GM21390 (cell line): Measurements from ENCODE around the gene IGF1R.

Experiments used
- ATAC-seq: cut with Tn5 transposase; IDR thresholded peaks from one replicate; pipeline ENCODE4 v1.9.1; 2021; ENCODE audit not compliant: unreplicated experiment

IGF1R gene

DNA sequence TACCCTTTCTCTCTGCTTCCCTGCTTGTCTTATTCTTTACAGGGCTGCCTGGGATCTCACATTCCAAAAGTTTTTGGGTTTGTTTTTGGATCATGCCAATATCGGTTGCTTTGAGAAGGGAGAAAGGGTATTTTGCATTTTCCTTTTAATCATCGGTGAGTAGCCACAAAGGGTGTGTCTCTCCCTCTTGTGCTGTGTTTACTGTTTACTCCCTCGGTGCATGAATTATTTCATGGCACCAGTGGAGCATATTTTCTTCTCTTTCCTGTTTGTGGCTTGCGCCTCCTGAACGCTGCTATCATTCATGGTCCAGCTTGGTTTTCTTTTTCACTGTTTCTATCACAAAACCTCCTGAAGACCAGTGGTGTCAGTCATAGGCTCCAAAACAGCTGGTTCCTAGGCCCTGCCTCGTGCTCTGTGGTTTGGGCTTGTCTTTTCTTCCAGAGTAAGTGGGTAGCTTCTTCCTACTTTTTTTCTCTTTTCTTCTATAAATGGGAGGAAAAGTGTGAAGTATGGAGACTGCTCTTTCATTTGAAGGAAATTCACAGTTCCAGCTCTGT lies 54.9 kb downstream of the IGF1R start:
- no peak for ATAC-seq

- ATAC-seq: no peak
Measured at GRCh38 chr15:98705070-98705469, 56.7 kb downstream of the IGF1R start.

- no peak for ATAC-seq
Measured at GRCh38 chr15:98706387-98706786, 58.0 kb downstream of the IGF1R start.

GRCh38 chr15:98706986-98707385 lies 58.6 kb downstream of the IGF1R start:
- ATAC-seq: no peak

GRCh38 chr15:98708037-98708590 lies 59.8 kb downstream of the IGF1R start:
- no peak for ATAC-seq

DNA sequence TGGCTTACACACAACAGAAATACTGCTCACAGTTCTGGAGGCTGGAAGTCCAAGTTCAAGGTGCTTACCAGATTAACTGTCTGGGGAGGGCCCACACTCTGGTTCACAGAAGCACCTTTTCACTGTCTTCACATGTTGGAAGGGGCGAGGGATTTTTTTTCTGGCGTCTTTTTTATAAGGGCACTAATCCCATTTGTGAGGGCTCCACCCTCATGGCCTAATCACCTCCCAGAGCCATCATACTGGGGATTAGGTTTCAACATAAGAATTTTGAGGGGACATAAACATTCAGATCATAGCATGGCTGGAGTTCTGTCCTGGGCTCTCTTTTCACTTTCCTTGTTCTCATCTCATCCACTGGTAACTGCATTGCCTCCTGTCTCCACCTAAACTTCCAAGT lies 63.5 kb downstream of the IGF1R start:
- no peak for ATAC-seq

DNA sequence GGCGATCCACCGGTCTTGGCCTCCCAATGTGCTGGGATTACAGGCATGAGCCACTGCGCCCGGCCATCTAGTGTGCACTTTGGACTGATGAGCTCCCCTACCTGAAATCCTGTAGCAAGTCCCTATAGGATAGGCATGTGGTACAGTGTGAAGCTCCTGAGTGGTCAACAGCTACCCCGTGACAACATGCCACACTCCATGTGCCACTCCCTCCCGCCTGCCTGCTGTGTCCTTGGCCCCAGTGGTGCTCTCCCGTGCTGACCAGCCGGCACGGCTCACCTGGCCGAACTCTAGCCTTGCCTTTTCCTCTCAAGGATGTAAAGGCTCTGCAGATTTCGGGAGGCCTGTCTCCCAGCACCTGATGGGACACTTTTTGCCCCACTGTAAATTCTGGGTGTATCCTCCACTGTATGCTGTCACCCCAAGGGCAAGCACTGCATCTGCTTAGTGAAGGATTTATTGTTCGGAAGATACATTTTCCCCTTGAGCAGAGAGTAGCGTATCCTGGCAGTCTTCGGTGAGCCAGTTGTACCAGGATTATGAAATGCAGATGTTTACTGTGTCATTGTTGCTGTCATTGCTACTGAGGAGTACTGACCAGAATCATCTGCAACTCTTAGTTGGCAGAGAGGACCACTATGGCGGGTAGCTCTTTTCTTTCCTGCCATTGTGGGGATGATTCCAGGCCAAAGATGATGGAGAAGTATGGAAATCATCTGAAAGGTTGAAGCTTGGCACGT lies 64.7 kb downstream of the IGF1R start:
- ATAC-seq: no peak

GRCh38 chr15:98713585-98714001 lies 65.3 kb downstream of the IGF1R start:
- ATAC-seq: no peak

GRCh38 chr15:98714922-98715321 lies 66.6 kb downstream of the IGF1R start:
- no peak for ATAC-seq

DNA sequence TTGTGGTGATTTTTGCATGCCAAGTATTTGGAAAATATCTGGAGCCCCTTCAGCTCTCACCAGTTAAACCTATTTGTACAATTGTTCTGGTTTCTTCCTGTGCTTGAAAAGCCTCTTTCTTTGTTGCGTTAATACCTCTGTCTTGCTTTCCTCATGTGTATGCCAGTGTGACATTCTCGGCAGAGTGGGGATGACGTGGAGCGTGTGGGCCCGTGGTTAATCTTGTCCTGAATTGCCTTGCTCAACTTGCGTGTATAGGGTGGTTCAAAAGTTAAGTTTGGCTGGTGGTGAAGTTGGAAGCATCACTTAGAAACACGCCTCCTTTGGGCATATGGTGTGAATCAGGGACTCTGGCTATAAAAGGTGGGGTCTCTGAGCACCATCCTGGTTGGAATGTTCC lies 67.1 kb downstream of the IGF1R start:
- no peak for ATAC-seq

DNA sequence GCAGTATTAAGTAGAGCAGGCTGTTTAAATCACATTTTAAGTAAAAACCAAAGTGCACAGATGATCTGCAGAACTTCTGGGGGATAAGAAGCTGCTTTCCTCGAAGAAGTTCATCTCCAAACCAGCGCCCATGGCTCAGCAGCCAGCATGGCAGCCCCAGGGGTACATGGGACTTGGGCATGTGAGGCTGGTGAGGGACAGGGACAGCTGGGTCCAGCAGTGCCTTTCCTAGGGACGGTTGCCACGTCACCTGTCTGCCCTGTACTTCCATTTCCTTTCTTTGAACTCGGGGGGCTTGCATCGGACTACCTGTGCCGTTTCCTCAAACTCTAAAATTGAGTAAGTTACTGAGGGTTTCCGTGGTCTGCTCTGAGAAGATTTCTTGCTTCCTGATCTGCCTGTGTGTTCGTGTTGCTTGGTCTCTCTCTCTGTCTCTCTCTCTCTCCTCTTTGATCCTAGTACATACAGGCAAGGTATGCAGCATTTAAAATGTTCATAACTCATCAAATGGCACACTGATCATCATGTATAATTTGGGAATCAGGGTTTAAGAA lies 67.6 kb downstream of the IGF1R start:
- ATAC-seq: no peak

GRCh38 chr15:98717371-98717770 lies 69.0 kb downstream of the IGF1R start:
- no peak for ATAC-seq

DNA sequence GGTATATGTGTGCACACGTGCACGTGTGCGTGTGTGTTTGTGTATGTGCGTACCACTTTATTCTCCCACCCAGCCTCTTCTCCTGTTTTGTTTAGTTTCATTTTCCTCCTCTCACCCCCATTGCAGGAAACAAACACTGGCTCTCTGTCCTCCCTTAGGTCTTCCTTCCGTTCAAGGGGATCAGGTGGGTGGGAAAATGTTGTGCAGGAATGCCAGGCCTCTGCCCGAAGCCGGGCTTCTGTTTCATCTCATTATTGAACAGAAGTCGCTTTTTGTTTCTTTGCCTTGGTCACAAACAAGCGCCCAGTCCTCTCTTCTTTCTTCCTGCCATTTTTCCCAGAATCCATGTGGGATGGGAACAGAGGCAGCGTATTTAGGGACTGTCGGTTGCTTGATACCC lies 69.6 kb downstream of the IGF1R start:
- ATAC-seq: no peak

DNA sequence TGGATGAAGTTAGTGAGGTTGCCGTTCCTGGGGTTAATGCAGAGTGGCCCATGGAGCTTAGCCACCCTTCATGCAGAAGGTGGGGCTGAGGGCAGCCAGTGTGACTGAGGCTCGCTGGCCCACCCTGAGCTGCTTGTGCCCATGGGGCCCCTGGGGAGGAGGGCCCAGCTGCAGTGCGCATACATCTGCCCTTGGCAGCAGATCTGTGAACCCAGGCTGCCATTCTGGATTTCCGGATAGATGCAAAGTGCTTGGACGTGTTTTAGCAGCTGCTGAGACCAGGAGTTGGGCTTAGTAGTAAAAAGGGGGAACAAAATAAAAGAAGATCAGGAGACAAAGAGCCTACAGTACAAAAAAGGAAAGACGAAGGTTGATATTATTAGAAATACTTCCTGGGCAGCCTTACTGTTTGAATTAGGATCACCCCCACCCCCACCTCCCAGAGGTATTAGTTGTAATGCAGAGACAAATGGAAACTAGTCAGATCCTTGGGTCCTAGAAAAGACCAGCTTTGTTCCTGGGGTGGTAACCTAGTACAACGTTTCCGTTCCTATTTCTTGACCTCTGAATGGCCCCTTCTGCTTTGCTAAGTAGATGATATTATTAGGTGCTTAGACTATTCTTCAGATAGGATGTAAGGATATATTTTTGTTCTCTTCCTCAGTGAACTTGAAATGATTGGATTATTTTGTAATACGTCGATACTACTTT lies 70.2 kb downstream of the IGF1R start:
- no peak for ATAC-seq

DNA sequence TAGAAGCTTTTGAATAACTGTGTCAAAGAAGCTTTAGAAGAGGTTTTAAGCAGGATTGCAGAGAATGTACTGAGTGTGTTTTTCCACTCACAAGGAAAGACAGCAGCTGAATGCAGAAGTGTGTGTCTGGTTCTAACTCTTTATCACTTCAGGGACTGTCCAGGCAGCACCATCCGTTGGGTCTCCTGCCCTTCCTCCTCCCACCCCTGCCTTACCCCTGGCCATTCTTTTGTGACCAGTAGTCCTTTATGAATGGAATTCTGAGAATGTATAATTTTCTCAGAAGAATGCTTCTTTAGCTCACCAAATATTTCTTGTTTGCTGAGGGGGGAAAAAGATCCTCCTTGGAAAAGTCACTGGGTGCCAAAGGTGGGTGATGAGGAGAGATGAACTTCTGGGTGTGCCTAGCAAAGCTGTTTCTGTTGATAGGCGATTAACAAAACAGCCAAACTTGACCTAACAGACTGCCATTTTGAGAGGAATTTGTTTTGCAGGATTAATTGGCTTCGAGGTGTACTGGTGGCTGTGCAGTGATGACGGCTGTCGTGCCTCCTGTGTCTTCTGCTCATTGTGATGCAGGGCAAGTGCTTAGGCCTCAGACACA lies 70.9 kb downstream of the IGF1R start:
- no peak for ATAC-seq

- no peak for ATAC-seq
Measured at GRCh38 chr15:98720031-98720430, 71.7 kb downstream of the IGF1R start.

DNA sequence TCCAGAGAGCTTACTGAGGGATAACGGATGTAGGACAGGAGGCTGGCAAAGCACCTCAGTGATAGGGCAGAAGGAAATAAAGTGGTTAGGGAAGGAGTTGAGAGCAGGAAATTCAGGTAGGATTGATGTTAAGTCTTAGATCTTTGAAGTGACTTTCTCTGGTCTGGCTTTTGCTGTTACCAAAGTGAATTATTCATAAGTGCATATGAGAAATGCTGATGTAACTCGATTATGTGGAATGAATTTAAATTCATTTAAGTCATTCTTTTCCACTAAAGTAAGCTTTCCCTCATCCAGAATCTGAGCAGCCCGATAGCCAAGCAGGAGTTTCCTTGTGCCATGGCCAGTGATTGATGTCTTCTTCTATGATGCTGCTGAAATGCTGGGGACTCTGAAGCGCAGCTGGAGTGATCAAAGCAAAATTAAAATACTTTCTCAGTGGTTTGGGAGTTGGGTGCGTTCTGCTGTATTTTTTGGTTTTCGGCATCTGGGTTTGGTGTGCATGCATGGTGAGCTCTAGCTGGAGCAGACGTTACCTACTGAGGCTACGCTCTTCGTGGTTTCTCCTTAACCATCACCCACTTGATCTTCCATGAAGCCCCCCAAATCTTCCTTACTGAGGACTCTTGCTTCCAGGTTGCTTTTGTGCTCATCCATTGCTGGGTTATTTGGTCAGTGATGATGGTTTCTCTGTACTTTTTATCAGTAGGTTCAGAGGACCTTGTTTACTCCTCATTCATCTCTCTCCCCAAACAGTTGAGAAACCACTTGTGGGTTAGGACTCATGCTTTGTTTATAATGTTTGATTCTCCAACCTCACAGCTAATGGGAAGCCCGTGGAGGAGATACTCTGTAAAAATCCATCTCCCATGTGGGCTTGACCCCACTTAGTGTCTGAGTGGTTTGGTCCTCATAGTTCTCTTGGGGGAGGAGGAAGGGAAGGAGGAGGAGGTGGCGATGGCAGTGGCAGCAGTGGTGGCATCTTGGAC lies 72.5 kb downstream of the IGF1R start:
- no peak for ATAC-seq

DNA sequence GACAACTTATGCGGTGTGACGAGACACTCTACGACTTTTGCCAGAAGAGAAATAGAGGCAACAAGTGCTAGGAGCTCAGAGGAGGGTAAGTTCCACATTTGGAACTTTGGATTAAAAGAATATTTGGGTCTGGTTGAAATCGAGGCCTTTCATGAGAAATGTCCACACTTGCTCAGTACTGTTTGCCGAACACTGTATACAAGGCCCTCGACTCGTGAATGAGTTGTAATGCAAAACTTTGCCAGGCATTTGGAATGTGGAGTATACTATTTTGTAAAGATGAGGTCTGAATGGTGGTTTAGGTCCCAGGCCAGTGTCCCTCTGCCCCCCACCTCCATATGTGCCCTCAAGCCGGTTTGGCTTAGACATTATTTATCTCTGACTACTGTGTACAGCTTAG lies 73.9 kb downstream of the IGF1R start:
- no peak for ATAC-seq

DNA sequence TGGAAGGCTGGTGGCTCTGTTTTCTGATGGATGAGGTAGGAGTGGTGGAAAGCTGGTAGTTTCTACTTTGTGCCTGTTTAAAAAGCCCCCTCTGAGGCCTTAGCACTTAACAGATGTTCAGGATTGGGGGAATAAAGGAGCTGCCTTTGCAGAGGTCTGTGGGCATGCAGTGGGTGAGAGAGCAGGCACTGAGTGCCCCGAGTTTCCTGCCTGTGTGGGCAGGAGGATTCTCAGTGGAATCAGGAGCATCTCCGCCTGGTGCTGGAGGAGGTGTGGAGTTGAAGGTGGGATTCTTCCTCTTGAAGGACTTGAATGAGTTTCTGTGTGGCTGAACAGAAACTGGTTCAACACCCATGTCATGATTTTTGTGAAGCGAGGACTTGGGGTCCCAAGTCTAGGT lies 74.3 kb downstream of the IGF1R start:
- no peak for ATAC-seq

- no peak for ATAC-seq
Measured at GRCh38 chr15:98723195-98723594, 74.9 kb downstream of the IGF1R start.
